ENCODE results near the gene SH3RF2. TPM values are rescaled to one million over a fixed set of nuclear protein-coding genes. Genes with fewer than 3 reads are reported as not detected.

The SH3RF2 gene
- total RNA-seq, 1 experiment from 2014 or later: 1.7 TPM

DNA sequence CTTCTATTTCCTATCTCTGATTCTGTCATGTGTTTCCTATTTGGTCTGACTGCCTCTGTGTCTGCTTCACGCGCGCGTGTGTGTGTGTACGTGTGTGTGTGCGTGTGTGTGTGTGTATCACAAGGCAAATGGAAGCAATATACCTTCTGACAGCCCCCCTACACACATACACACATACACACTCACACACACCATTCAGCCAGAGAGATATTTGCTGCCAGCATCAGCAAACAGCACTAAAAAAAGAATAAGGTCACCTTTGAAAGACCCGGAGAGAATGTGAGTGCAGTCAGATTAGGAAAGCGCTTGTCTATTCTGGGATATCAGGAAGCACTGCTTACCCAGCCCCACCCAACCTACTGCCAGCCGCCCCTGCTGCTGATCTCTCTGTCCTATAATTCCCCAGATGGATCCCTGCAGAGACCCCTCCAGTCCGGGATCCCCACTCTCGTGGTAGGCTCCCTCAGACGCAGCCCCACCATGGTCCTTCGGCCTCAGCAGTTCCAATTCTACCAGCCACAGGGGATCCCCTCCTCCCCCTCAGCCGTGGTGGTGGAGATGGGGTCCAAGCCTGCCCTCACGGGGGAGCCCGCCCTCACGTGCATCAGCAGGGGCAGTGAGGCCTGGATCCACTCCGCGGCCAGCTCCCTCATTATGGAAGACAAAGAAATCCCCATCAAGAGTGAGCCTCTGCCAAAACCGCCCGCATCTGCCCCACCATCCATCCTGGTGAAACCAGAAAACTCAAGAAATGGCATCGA lies 123.3 kb downstream of the SH3RF2 start:
- Histone ChIP-seq H3K36me3 (replicated peaks; ENCODE audit: control insufficient read depth, insufficient read depth, low read length) (no peaks in the 10 kb centered on the region), H3K27me3 (ENCODE audit: control insufficient read depth, insufficient read depth, low read length) (no peaks in the 10 kb centered on the region), H3K4me3 (ENCODE audit: insufficient read depth, low read depth, low read length) (no peak overlapping the region)
- DNase-seq: peak; percentile 42

GRCh38 chr5:146060221-146060585 lies 123.8 kb downstream of the SH3RF2 start:
- Histone ChIP-seq H3K4me3 (ENCODE audit: insufficient read depth, low read depth, low read length) (no peak overlapping the region), H3K36me3 (replicated peaks; ENCODE audit: control insufficient read depth, insufficient read depth, low read length) (no peaks in the 10 kb centered on the region)
- DNase-seq: no peak

DNA sequence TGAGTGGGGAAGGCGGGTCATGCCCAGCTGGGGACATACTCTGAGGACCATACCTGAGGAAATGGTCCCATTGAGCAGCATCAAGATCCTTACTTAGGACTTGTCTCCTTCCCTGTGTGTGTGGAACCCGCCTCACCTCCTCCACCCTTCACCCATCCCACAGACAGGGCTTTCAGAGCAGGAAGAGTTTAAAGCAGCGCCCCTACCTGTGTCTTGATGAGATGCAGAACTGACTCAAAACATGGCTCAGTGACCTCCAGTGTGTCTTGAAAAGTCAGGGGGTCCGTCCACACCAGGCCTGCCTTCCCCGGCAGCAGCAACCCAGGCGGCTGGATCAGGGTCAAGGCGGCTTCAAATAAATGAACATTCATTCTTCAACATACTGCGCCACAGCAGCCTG lies 130.6 kb downstream of the SH3RF2 start:
- no peaks in the 10 kb centered on the region for H3K36me3 ChIP-seq (replicated peaks; ENCODE audit: control insufficient read depth, insufficient read depth, low read length)
- H3K4me3 ChIP-seq (ENCODE audit: insufficient read depth, low read depth, low read length): no peak overlapping the region
- H3K27me3 ChIP-seq (ENCODE audit: control insufficient read depth, insufficient read depth, low read length): peaks cover 22% of the 10 kb centered on the region
- no peak for DNase-seq

More at GRCh38 chr5:146060221-146060585, 123.8 kb downstream of the SH3RF2 start:
- H3K27me3 ChIP-seq (ENCODE audit: control insufficient read depth, insufficient read depth, low read length): no peaks in the 10 kb centered on the region

GRCh38 chr5:146068206-146068605 lies 131.8 kb downstream of the SH3RF2 start:
- H3K27me3 ChIP-seq (ENCODE audit: control insufficient read depth, insufficient read depth, low read length): peaks cover 24% of the 10 kb centered on the region
- DNase-seq: no peak
- no peak overlapping the region for H3K4me3 ChIP-seq (ENCODE audit: insufficient read depth, low read depth, low read length)
- H3K36me3 ChIP-seq (replicated peaks; ENCODE audit: control insufficient read depth, insufficient read depth, low read length): no peaks in the 10 kb centered on the region

- no peak for DNase-seq
- peaks cover 27% of the 10 kb centered on the region for H3K27me3 ChIP-seq (ENCODE audit: control insufficient read depth, insufficient read depth, low read length)
- no peak overlapping the region for H3K4me3 ChIP-seq (ENCODE audit: insufficient read depth, low read depth, low read length)
- no peaks in the 10 kb centered on the region for H3K36me3 ChIP-seq (replicated peaks; ENCODE audit: control insufficient read depth, insufficient read depth, low read length)
Measured at GRCh38 chr5:146068977-146069779, 132.8 kb downstream of the SH3RF2 start.

- Histone ChIP-seq H3K36me3 (replicated peaks; ENCODE audit: control insufficient read depth, insufficient read depth, low read length) (no peaks in the 10 kb centered on the region), H3K27me3 (ENCODE audit: control insufficient read depth, insufficient read depth, low read length) (peaks cover 32% of the 10 kb centered on the region), H3K4me3 (ENCODE audit: insufficient read depth, low read depth, low read length) (no peak overlapping the region)
- DNase-seq: no peak
Measured at GRCh38 chr5:146069780-146070099, 133.4 kb downstream of the SH3RF2 start.

GRCh38 chr5:146070746-146071145 lies 134.4 kb downstream of the SH3RF2 start:
- DNase-seq: no peak
- Histone ChIP-seq H3K27me3 (ENCODE audit: control insufficient read depth, insufficient read depth, low read length) (peaks cover 37% of the 10 kb centered on the region), H3K36me3 (replicated peaks; ENCODE audit: control insufficient read depth, insufficient read depth, low read length) (no peaks in the 10 kb centered on the region), H3K4me3 (ENCODE audit: insufficient read depth, low read depth, low read length) (no peak overlapping the region)

DNA sequence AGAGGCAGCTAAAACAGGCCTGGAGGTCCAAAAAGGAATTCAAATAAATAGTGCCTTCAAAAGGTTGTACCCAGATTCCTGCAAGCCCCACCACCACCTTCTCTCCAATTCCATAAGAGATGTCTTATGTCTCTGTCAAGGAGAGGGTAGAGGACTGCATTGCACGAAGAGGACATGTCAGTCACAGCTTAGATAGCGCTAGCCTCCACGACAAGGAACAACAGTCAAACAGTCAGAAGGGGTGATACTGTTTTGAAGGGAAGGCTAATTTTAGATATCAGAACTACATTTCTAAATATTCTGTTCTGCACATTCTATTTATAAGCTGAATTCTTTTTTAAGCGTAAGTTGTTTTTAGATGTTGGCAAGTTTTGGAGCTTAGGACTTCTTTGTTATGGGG lies 134.8 kb downstream of the SH3RF2 start:
- no peak for DNase-seq
- Histone ChIP-seq H3K27me3 (ENCODE audit: control insufficient read depth, insufficient read depth, low read length) (peaks cover 37% of the 10 kb centered on the region), H3K4me3 (ENCODE audit: insufficient read depth, low read depth, low read length) (no peak overlapping the region), H3K36me3 (replicated peaks; ENCODE audit: control insufficient read depth, insufficient read depth, low read length) (no peaks in the 10 kb centered on the region)

DNA sequence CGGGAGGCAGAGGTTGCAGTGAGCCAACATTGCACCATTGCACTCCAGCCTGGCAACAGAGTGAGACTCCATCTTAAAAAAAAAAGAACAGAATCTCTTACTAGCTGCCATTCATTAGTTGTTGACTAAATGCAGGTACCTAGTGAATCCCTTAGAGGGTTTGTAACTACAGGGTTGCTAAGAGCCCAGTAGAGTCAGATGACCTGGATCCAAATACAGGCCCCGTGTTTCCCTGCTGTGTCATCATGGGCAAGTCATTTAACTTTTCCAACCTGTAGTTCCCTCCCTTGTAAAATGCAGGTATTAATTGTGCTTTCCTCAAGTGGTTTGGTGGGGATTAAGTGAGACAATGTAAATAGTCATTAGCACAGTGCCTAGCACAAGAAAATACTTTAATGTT lies 136.2 kb downstream of the SH3RF2 start:
- Histone ChIP-seq H3K36me3 (replicated peaks; ENCODE audit: control insufficient read depth, insufficient read depth, low read length) (no peaks in the 10 kb centered on the region), H3K27me3 (ENCODE audit: control insufficient read depth, insufficient read depth, low read length) (peaks cover 36% of the 10 kb centered on the region), H3K4me3 (ENCODE audit: insufficient read depth, low read depth, low read length) (no peak overlapping the region)
- DNase-seq: peak; percentile 52

DNA sequence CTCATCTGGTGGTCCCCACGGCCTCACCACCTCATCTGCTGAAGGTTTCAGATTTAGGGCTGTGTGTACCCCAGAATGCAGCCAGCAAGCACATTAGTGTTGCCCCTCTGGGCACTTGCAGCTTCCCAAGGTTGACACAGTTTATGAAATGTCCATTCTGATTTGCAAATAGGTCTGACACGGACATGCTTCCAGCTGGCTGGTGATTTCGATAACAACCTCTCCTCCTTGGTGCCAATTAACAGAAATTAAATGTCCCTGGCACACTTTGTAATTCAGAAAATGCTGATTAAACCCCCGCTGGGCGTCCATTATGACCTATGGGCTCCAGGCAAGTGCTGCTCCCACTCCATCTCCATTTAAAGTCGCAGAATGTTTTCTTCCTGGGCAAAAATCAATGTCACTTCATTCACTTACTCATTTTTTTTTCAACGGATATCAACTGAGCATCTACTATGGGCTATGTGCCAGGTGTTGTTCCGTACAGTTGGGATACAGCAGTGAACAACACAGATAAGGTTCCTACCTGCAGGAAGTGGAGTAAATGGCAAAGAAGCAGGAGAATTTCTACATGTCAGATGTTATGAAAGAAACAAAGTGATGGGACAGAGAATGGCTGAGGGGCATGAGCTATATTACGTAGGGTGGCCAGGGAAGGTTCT lies 137.0 kb downstream of the SH3RF2 start:
- no peaks in the 10 kb centered on the region for H3K36me3 ChIP-seq (replicated peaks; ENCODE audit: control insufficient read depth, insufficient read depth, low read length)
- H3K27me3 ChIP-seq (ENCODE audit: control insufficient read depth, insufficient read depth, low read length): peaks cover 33% of the 10 kb centered on the region
- peak; percentile 42 for DNase-seq
- no peak overlapping the region for H3K4me3 ChIP-seq (ENCODE audit: insufficient read depth, low read depth, low read length)

DNA sequence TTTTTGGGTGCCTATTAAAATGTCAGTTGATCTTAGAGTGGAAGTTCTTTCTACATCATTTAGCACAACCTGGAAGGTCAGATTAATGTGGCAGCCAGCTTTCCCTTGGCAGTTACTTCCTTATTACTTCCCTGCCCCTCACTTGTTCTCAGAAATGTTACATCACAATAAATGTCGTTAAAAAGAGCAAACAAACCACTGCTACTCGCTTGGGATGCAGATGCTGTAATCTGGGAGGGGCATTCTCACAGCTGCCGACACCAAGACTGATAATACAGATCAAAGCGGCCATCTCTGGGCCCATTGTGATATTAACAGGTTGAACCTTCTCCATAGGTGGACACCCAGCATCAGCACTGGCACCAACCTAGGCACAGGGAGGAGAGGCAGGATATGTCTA lies 139.7 kb downstream of the SH3RF2 start:
- Histone ChIP-seq H3K36me3 (replicated peaks; ENCODE audit: control insufficient read depth, insufficient read depth, low read length) (no peaks in the 10 kb centered on the region), H3K4me3 (ENCODE audit: insufficient read depth, low read depth, low read length) (no peak overlapping the region), H3K27me3 (ENCODE audit: control insufficient read depth, insufficient read depth, low read length) (peaks cover 20% of the 10 kb centered on the region)
- DNase-seq: peak; percentile 28

- no peaks in the 10 kb centered on the region for H3K36me3 ChIP-seq (replicated peaks; ENCODE audit: control insufficient read depth, insufficient read depth, low read length)
- peaks cover 20% of the 10 kb centered on the region for H3K27me3 ChIP-seq (ENCODE audit: control insufficient read depth, insufficient read depth, low read length)
- no peak overlapping the region for H3K4me3 ChIP-seq (ENCODE audit: insufficient read depth, low read depth, low read length)
- peak; percentile 34 for DNase-seq
Measured at GRCh38 chr5:146076455-146076854, 140.1 kb downstream of the SH3RF2 start.

DNA sequence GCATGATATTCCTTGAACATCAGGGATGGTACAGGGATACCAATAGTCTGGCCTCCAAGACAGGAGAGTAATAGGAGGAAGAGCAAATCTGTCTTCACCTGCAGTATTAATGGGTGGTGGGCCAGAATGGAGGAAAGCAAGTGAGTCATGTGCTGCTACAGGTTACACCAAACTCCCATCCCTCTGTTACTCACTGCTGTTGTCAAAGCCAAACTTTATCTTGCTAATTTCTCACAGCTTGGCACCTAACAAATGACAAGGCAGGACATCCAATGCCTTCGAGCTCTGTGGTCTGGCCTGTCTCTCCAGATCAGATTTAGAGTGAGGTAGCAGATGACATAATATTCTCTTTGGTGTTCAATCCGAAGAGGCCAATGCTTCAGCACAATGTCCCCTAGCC lies 142.2 kb downstream of the SH3RF2 start:
- peak; percentile 47 for DNase-seq
- H3K27me3 ChIP-seq (ENCODE audit: control insufficient read depth, insufficient read depth, low read length): peaks cover 13% of the 10 kb centered on the region
- H3K4me3 ChIP-seq (ENCODE audit: insufficient read depth, low read depth, low read length): no peak overlapping the region
- H3K36me3 ChIP-seq (replicated peaks; ENCODE audit: control insufficient read depth, insufficient read depth, low read length): no peaks in the 10 kb centered on the region

- peaks cover 4% of the 10 kb centered on the region for H3K27me3 ChIP-seq (ENCODE audit: control insufficient read depth, insufficient read depth, low read length)
- H3K36me3 ChIP-seq (replicated peaks; ENCODE audit: control insufficient read depth, insufficient read depth, low read length): no peaks in the 10 kb centered on the region
- no peak overlapping the region for H3K4me3 ChIP-seq (ENCODE audit: insufficient read depth, low read depth, low read length)
- no peak for DNase-seq
Measured at GRCh38 chr5:146079695-146080373, 143.5 kb downstream of the SH3RF2 start.
